Psoas muscle (tissue), 8 donors: ENCODE results near the gene SERPINF2. TPM values are rescaled to one million over a fixed set of nuclear protein-coding genes. Genes with fewer than 3 reads are reported as not detected.
A peak's percentile ranks its signal among the peaks of the same experiment; 100 is the strongest.

Source experiments
- ATAC-seq, 4 donors: fragments of 200-7000 bp; cut with Tn5 transposase; one replicate each; pipeline ENCODE4 v1.9.1; 2020; ENCODE audit warnings: moderate library complexity in 3 of 4, mild to moderate bottlenecking in 2 of 4
- DNase-seq, 2 donors: peaks; one replicate each; pipeline ENCODE4 v3.0.0-alpha.2; 2020
- H3K27ac ChIP-seq: fragments of 200-600 bp; one replicate; pipeline ENCODE4 v1.8.0; 2022
- H3K27me3 ChIP-seq, 3 donors: fragments of 200-600 bp in 1 of 3; one replicate each; pipeline versions ENCODE4 v1.6.1 to v1.8.0; 2013 to 2022; ENCODE audit warnings: low read length in 2 of 3, mild to moderate bottlenecking in 2 of 3, moderate library complexity in 1 of 3; ENCODE audit not compliant: insufficient read depth in 3 of 3
- H3K36me3 ChIP-seq, 2 donors: fragments of 200-600 bp in 1 of 2; one replicate each; pipeline versions ENCODE4 v1.6.1 to v1.8.0; 2013 to 2022; ENCODE audit warnings: low read depth in 1 of 2, mild to moderate bottlenecking in 1 of 2, moderate library complexity in 1 of 2; ENCODE audit not compliant: insufficient read depth in 1 of 2
- H3K4me1 ChIP-seq: fragments of 200-600 bp; one replicate; pipeline ENCODE4 v1.8.0; 2022
- H3K4me3 ChIP-seq: fragments of 200-600 bp; one replicate; pipeline ENCODE4 v1.8.0; 2022; ENCODE audit warnings: mild to moderate bottlenecking
- H3K9me3 ChIP-seq: fragments of 200-600 bp; one replicate; pipeline ENCODE4 v1.8.0; 2022
- WGBS, 3 donors: extraction: QIAGEN DNeasy Blood & Tissue Kit; methylation state at CpG; one replicate each; pipeline versions ENCODE4 v1.1.6 to v1.1.7; 2013; 5-methylcytosine and 5-hydroxymethylcytosine counted together
- intact Hi-C, 2 donors: fragments of 100-400 bp; cut with DNase I; formaldehyde crosslinking; loops; one replicate each; pipeline versions ENCODE4 v1.11.0 to v1.14.2; 2022
- polyA plus RNA-seq, 3 donors: library from polyadenylated mRNA; stranded (reverse); fragments of 200-250 nt; gene quantifications; one replicate each; pipeline ENCODE4 v1.2.3, GENCODE V29; 2013
- total RNA-seq, 4 donors: library from RNA; stranded (reverse); fragmentation: NEBNext Ultra II Directional in 2 of 4; extraction: Animal tissue kit (Norgen Biotek cat#: 25700) in 2 of 4; gene quantifications; one replicate each; pipeline versions ENCODE4 v1.2.1 to v1.2.4, GENCODE V29; 2021 to 2023
- TF ChIP-seq, protein P1 (sequence below): fragments of 200-600 bp; IDR thresholded peaks from one replicate; pipeline ENCODE4 v1.8.0; 2022; ENCODE audit warnings: antibody characterized with exemption
- donor health status: healthy with polysubstance abuse.
- donor health status: DM: no; HTN: no; CAD: no; lungs with moderate emphysema.
- donor health status: Bipolar disorder and iron deficiency.
- donor health status: healthy.
- donor health status: DM: yes; HTN: yes; CAD: no.
- donor health status: DM: no; HTN: no; CAD: no.
- donor health status: DM: no; HTN: no; CAD: no.
- donor health status: DM: yes; HTN: yes; CAD: no.

SERPINF2 gene
- total and polyA plus RNA-seq, 7 donors, result 0.74 to 4.0 (median 3.6) TPM

- DNase-seq (peak; percentile 37 to 65), ATAC-seq (peak in 2 of 4 donors; percentile 3 to 4)
- H3K27ac ChIP-seq, result peak overlapping the region; percentile 99
- TF ChIP-seq, protein P1, sequence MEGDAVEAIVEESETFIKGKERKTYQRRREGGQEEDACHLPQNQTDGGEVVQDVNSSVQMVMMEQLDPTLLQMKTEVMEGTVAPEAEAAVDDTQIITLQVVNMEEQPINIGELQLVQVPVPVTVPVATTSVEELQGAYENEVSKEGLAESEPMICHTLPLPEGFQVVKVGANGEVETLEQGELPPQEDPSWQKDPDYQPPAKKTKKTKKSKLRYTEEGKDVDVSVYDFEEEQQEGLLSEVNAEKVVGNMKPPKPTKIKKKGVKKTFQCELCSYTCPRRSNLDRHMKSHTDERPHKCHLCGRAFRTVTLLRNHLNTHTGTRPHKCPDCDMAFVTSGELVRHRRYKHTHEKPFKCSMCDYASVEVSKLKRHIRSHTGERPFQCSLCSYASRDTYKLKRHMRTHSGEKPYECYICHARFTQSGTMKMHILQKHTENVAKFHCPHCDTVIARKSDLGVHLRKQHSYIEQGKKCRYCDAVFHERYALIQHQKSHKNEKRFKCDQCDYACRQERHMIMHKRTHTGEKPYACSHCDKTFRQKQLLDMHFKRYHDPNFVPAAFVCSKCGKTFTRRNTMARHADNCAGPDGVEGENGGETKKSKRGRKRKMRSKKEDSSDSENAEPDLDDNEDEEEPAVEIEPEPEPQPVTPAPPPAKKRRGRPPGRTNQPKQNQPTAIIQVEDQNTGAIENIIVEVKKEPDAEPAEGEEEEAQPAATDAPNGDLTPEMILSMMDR, result no peak
- peaks cover 0 to 7% of the 10 kb centered on the region in 2 donors for H3K36me3 ChIP-seq
- H3K9me3 ChIP-seq, result no peaks in the 10 kb centered on the region
- 20 to 32% (median 21%) methylated on average over 4 of the region's 4 CpGs for WGBS, 3 donors
- no peak overlapping the region for H3K4me3 ChIP-seq
- intact Hi-C loops, result loop anchor here (2.0 to 10.0 kb wide), 4 partner anchors 69 to 119 kb away; no protein-coding TSS in a partner anchor
- peaks cover 65% of the 10 kb centered on the region for H3K4me1 ChIP-seq
- no peaks in the 10 kb centered on the region for H3K27me3 ChIP-seq
These were observed 43.3 kb downstream of the SERPINF2 start for GRCh38 chr17:1785930-1786329.

DNA sequence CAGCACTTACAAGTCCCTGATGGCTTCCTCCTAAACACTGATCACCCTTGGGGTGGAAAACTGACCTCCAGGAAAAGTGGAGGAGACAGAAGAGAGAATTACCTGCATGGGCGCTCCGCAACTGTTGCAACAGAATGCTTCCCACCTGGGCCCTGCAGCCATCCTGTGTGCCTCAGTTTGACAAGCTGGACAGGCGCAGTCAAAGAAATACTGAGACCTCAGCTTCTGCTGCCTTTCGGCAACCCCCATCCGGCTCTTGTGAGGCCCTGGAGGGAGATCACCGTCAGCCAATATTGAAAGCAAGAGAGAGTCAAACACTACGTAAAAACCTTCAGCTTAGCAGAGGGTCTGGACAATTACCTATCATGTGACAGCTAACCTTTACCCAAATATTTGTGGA is 44.0 kb downstream of the SERPINF2 start:
- TF ChIP-seq, protein P1, result no peak
- Histone ChIP-seq H3K36me3 (no peaks in the 10 kb centered on the region), H3K4me1 (peaks cover 65% of the 10 kb centered on the region), H3K27ac (peak overlapping the region; percentile 99), H3K27me3 (no peaks in the 10 kb centered on the region), H3K9me3 (no peaks in the 10 kb centered on the region), H3K4me3 (no peak overlapping the region)
- WGBS, 3 donors, result 57 to 71% (median 63%) methylated on average over 7 of the region's 7 CpGs
- intact Hi-C loops, result loop anchor here (5.0 to 10.0 kb wide), 3 partner anchors 78 to 119 kb away; no protein-coding TSS in a partner anchor
- ATAC-seq, result no peak
- DNase-seq, result peak; percentile 12 to 32

- DNase-seq, result peak; percentile 81 to 91
- peak overlapping the region; percentile 99 for H3K27ac ChIP-seq
- TF ChIP-seq, protein P1, result no peak
- no peaks in the 10 kb centered on the region for H3K27me3 ChIP-seq
- peak; percentile 72 to 80 (median 76) for ATAC-seq
- H3K36me3 ChIP-seq, result peaks cover 0 to 4% of the 10 kb centered on the region in 2 donors
- intact Hi-C loops, result loop anchor here (5.0 to 10.0 kb wide), 3 partner anchors 77 to 120 kb away; no protein-coding TSS in a partner anchor
- 46 to 66% (median 55%) methylated on average over 16 of the region's 16 CpGs for WGBS, 3 donors
- no peaks in the 10 kb centered on the region for H3K9me3 ChIP-seq
- no peak overlapping the region for H3K4me3 ChIP-seq
- peaks cover 59% of the 10 kb centered on the region for H3K4me1 ChIP-seq
These were observed 44.7 kb downstream of the SERPINF2 start for GRCh38 chr17:1787301-1787902.

DNA sequence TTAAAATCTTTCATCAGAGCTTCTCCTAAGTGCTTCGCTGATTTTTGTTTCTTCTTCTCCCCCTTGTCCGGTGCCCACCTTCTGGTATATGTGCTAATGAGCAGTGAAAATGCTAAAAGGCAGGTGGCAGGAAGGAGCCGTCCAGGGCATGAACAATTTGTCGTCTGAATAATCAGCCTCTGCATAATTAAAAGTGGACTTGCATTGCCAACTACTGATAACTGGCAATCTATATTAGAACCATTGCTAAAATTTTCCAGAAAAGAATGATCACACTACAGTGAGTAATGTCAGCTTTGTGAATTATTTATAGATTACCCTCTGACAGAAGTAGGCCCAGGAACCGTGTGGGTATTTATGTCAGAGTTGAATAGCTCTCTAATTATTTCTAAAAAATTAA is 47.3 kb downstream of the SERPINF2 start:
- Histone ChIP-seq H3K27me3 (no peaks in the 10 kb centered on the region), H3K27ac (peak overlapping the region; percentile 99), H3K36me3 (peaks cover 0 to 4% of the 10 kb centered on the region in 2 donors), H3K4me3 (no peak overlapping the region), H3K4me1 (peaks cover 55% of the 10 kb centered on the region), H3K9me3 (no peaks in the 10 kb centered on the region)
- ATAC-seq, result peak in 2 of 4 donors; percentile 26 to 28
- DNase-seq, result no peak
- TF ChIP-seq, protein P1, result no peak
- WGBS, 3 donors, result 39 to 56% (median 45%) methylated on average over 5 of the region's 5 CpGs
- intact Hi-C loops, result loop anchor here (2.0 to 10.0 kb wide), 4 partner anchors 39 to 123 kb away; partner anchors contain the start of gene SMYD4 (in 1 of the 2)
